CMK (cell line): Measurements from ENCODE around the gene SH2D3C.

Experiments
- DNase-seq: peaks from one replicate; pipeline ENCODE4 v3.0.0-alpha.2; 2010; ENCODE audit warnings: low read depth

Gene SH2D3C

GRCh38 chr9:127738666-127739065 is 39.8 kb downstream of the SH2D3C start:
- no peak for DNase-seq

DNA sequence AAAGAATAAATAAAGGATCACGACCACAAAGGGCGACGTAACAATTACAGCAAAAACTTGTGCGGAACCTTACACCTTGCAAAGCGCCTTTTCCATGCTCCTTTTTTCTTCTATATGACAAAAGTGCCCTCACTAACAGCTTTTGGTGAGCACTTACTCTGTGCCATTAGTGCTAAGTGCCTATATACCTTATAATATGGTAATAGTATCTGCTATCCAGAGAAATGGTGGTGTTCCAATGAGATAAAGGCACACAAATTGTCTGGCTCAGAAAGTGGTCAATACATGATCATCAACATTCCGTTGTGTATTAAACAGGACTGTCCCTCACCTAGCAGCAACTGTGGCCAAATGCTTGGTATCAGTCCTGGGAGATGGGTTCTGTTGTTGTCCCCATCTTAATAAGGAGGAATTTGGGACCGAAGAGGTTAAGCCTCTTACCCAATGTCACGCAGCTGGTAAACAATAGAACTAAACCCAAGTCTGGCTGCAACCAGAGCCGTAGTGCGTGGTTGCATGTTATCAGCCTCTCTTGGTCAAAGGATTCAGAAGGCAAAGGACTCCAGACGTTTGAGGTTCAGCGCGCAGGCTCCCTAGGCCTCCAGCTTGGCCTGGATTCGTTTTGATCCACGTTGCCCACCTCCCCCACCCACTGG is 42.8 kb downstream of the SH2D3C start:
- DNase-seq: no peak

GRCh38 chr9:127734747-127735529 is 43.5 kb downstream of the SH2D3C start, which contains the start of gene TOR2A:
TOR2A (minus strand) TSS chr9:127735294; CDS start chr9:127735270, 24 bp downstream.
- peak; percentile 92 for DNase-seq

- DNase-seq: no peak
Observed at GRCh38 chr9:127734247-127734746, 44.2 kb downstream of the SH2D3C start.

- no peak for DNase-seq
Observed at GRCh38 chr9:127733614-127734013, 44.9 kb downstream of the SH2D3C start.

DNA sequence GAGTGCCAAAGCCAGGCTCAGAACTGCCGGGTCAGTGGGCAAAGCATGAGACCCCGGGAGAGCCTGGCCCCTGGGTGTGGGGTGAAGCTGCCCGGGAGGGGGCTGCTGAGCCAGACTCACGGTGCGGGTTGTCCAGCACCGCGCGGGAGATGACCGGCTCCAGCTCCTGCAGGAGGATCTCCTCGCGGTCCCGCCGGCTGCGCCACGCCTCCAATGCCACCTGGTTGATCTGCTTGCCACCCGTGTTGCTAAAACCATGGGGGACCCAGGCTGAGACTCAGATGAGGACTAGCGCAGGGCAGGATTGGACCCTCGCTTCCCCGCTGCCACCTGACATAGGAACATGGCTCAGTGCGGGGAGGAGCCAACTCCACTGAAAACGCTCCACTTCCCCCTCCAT is 46.0 kb downstream of the SH2D3C start:
- DNase-seq: no peak

GRCh38 chr9:127731938-127732337 is 46.5 kb downstream of the SH2D3C start:
- DNase-seq: no peak

- DNase-seq: no peak
Observed at GRCh38 chr9:127730799-127731410, 47.6 kb downstream of the SH2D3C start.

DNA sequence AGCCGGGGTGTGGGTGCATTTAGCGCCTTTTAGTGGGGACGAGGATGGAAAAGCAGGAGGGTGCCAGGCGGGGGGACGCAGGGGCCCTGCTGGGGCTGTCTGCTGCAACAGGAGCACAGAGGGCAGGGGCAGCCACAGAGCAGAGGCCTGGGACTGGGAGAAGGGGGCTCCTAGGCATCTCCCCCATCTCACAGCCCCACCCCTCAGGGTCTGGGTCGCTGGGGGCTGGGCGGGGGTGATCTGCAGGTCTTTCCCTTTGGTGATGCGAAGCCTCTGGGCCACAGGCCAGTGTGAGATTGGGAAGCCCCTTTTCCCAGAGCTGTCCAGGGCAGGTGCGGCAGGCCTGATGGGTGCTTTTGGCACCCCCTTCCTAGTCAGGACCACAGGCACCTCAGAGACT is 48.2 kb downstream of the SH2D3C start:
- DNase-seq: no peak

DNA sequence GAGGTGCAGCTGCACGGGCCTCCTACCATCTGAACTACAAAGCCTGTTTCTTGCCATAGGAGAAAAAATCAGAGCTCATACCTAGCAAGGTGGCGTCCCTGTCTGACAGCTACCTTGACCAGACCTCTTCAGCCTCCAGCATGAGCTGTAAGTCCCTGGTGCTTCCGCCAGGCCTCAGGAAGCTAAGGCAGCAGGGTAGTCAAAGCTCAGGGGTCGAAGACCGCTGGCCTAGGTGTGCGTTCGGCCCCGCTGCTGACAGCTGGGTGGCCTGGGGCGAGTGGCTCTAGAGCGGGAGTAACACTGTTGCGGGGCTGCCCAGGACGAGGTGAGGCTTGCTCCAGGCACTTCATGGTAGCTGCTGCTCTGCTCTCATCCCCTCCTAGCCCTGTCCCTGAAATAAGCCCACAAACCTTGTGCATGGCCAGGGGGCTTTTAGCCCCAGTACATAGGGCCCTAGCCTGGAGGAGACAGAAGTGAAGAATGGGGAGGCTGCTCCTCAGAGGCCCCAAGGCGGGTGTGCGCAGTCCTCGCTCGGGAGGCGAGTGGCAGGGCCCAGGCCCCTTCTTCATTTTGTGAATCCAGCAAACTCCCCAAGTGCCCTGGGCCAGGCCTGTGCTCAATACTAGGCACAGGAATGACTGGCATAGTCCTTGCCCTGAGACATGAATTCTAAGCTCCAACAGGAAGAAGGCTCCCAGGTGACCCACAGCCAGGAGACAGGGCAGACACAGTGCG is 48.8 kb downstream of the SH2D3C start:
- DNase-seq: no peak

- DNase-seq: no peak
Observed at GRCh38 chr9:127728808-127729207, 49.7 kb downstream of the SH2D3C start.

- DNase-seq: no peak
Observed at GRCh38 chr9:127726871-127727270, 51.6 kb downstream of the SH2D3C start.

DNA sequence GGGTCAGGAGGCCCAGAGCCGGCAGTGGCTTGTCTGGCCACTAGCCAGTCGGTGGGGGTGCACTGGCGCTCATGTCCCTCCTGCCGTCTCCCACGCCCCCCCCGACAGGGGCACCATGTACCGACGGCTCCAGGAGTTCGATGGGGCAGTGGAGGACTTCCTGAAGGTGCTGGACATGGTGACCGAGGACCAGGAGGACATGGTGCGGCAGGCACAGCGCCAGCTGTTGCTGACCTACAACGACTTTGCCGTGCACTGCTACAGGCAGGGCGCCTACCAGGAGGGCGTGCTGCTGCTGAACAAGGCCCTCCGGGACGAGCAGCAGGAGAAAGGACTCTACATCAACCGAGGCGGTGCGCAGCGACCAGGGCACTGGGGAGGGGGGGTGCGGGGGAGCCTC is 54.5 kb downstream of the SH2D3C start:
- DNase-seq: no peak

DNA sequence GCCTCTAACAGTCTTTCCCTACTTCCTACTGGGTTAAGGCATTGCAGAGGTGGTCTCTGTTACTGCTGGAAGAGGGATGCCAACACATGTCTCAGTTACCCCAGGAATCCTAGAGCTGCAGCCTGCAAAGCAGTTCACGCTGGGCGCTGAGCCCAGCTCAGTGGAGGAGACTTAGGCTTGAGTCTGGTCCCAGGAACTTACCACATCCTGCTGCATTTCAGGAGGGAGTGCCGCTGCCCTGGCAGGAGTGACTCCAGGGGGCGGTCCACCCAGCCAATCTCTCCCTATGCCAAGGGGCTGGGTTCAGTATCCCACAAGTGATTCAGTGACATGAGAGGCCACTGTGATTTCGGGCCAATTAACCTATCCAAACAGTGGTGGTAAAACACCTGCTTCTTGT is 55.0 kb downstream of the SH2D3C start:
- no peak for DNase-seq

- no peak for DNase-seq
Observed at GRCh38 chr9:127723013-127723412, 55.5 kb downstream of the SH2D3C start.

DNA sequence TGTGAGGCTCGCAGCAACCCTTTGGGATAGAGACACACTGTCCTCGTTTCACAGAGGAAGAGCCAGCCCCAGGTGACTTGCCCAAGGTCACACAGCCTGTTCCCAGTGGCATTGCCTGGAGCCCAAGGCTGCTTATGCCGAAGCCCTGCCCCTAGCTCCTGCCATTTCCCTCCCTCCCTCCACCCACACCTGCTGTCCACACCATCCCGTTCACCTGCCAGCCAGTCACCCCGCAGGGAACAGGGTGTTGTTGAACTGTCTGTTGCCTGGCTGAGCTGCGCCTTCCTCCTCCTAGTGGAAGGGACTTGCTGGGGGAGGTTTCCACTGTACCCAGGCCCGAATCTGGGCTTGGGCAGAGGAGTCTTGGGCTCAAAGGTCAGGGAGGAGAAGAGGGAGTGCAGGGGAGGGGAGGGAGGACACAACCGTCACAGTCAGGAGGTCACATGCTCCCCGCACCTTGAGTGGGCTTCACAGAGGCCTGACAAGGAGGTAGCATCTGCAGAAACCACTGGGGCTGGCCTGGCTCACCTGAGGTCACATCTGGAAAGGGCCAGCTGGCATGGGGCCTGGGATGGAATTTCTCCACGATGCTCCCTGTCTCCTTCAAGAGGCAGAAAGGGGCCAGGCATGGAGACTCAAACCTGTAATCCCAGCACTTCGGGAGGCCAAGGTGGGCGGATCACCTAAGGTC is 56.3 kb downstream of the SH2D3C start:
- DNase-seq: no peak

DNA sequence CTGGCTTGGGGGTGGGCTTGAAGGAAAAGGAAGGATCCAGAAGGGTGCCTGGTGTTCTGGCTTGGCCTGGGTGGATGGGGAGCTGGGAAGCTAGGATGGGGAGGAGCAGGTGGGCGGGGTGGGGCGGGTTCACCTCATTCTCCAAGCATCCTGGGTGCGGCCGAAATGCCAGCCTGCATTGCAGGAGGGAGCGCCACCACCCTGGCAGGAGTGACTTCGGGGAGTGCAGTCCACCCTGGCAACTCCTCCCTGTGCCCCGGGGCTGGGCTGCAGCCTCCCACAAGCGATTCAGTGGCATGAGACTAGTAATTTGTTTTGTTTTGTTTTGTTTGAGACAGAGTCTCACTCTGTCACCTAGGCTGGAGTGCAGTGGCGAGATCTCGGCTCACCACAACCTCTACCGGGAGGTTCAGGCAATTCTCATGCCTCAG is 57.1 kb downstream of the SH2D3C start:
- no peak for DNase-seq

- no peak for DNase-seq
Observed at GRCh38 chr9:127720865-127721227, 57.6 kb downstream of the SH2D3C start.

- no peak for DNase-seq
Observed at GRCh38 chr9:127720031-127720864, 58.2 kb downstream of the SH2D3C start.

GRCh38 chr9:127717766-127718165 is 60.7 kb downstream of the SH2D3C start:
- no peak for DNase-seq

- no peak for DNase-seq
Observed at GRCh38 chr9:127716412-127716811, 62.1 kb downstream of the SH2D3C start.
